A673 (cell line): Measurements from ENCODE around the gene GLI2. TPM values are rescaled to one million over a fixed set of nuclear protein-coding genes. Genes with fewer than 3 reads are reported as not detected.

ENCODE experiments used
- BruUV-seq: library from RNA; stranded (reverse); fragments of 400-500 nt; replicated peaks from 2 replicates; lab custom pipeline; 2021; lab: Mats Ljungman, UMichigan
- CTCF ChIA-PET: fragments of 300-600 bp; sonication (Branson Sonifier 250); formaldehyde crosslinking; loops from one replicate; lab custom pipeline; 2022; ENCODE audit warnings: antibody characterized with exemption; lab: Charles Lee
- POLR2A ChIA-PET: fragments of 300-600 bp; sonication (Branson Sonifier 250); formaldehyde crosslinking; loops from one replicate; lab custom pipeline; 2022; ENCODE audit warnings: antibody characterized with exemption; ENCODE audit not compliant: low non-redundant PET; lab: Charles Lee
- DNase-seq: peaks from one replicate; pipeline ENCODE4 v3.0.0-alpha.2; 2015; ENCODE audit warnings: low spot score
- H3K27ac ChIP-seq: fragments of 200-600 bp; sonication (generic); 2 replicates; pipeline ENCODE4 v1.5.1; 2016; ENCODE audit warnings: mixed run types, low read depth, mild to moderate bottlenecking, mixed read lengths, antibody characterized with exemption, low read length; ENCODE audit not compliant: poor library complexity, severe bottlenecking
- H3K27me3 ChIP-seq: fragments of 200-600 bp; sonication (generic); replicated peaks from 2 replicates; pipeline ENCODE4 v1.6.1; 2017; ENCODE audit warnings: mixed run types, low read depth, mild to moderate bottlenecking, mixed read lengths, antibody characterized with exemption, low read length; ENCODE audit not compliant: insufficient read depth, poor library complexity
- H3K36me3 ChIP-seq: fragments of 200-600 bp; sonication (generic); 2 replicates; pipeline ENCODE4 v1.6.1; 2016; ENCODE audit warnings: mixed run types, mild to moderate bottlenecking, mixed read lengths, antibody characterized with exemption, low read length; ENCODE audit not compliant: insufficient read depth, poor library complexity, severe bottlenecking
- H3K4me1 ChIP-seq: fragments of 200-600 bp; sonication (generic); 2 replicates; pipeline ENCODE4 v1.6.1; 2017; ENCODE audit warnings: mixed run types, mild to moderate bottlenecking, mixed read lengths, antibody characterized with exemption, low read length; ENCODE audit not compliant: insufficient read depth, poor library complexity, severe bottlenecking
- H3K4me3 ChIP-seq: fragments of 200-600 bp; sonication (generic); 2 replicates; pipeline ENCODE4 v1.5.1; 2016; ENCODE audit warnings: low read depth, mixed run types, mild to moderate bottlenecking, mixed read lengths, low read length; ENCODE audit not compliant: poor library complexity, severe bottlenecking
- H3K9me3 ChIP-seq: fragments of 200-600 bp; sonication (generic); 2 replicates; pipeline ENCODE4 v1.6.1; 2016; ENCODE audit warnings: mixed run types, low read depth, mild to moderate bottlenecking, mixed read lengths, antibody characterized with exemption, low read length; ENCODE audit not compliant: poor library complexity, severe bottlenecking
- EZH2 ChIP-seq: fragments of 200-600 bp; sonication (generic); IDR thresholded peaks from 2 replicates; pipeline ENCODE4 v1.6.1; 2017; ENCODE audit warnings: borderline replicate concordance, low read depth, mild to moderate bottlenecking, mixed read lengths, antibody characterized with exemption, low read length; ENCODE audit not compliant: poor library complexity, severe bottlenecking
- intact Hi-C: fragments of 100-400 bp; cut with micrococcal nuclease; formaldehyde crosslinking; loops from one replicate; pipeline ENCODE4 v1.10.0; 2022; ENCODE audit not compliant: unreplicated experiment
- total RNA-seq: library from RNA; stranded (reverse); gene quantifications from 2 replicates; pipeline ENCODE4 v1.2.3, GENCODE V29; 2021
- TF ChIP-seq, protein P1 (sequence below): fragments of 300-800, 200-600 bp; sonication (generic); conservative IDR thresholded peaks from 2 replicates; pipeline ENCODE4 v1.5.1; 2017; ENCODE audit warnings: low read depth, mild to moderate bottlenecking, antibody characterized with exemption, low read length, moderate library complexity, mixed read lengths

GLI2 gene
- total RNA-seq, 1 experiment from 2014 or later, result 8.1 TPM

DNA sequence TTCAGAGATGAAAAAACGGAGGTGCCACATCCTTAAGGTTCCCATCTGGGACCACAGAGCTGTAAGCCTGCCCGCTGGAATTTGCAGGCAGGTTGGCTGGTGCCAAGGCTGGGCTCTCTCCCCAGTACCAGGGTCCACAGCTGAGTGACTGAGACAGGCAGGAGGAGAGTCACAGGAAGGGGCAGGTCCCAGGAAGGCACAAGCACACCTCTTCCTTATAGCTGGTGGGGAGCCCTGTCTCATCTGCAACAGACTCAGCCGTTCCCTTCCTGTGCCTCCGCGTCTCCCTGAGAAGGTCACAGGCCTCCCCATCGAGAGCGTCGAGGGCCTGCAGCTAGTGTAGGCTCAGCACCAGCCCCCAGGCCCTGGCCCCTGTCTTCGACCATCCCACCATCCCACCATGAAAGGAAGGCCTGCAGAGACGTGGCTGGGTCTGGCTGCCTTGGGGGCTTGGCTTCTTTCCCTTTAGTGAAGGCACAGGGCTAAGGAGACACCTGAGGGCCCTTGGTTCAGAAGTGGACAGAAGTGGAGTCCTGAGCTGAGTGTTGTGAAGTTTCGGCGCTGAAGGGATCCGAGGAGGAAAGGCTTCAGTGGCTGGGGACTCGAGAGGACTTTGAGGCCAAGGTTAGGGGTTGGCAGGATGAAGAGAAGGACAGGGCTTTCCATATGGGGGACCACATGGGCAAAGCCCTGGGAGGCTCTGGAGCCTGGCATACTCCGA, 26.8 kb downstream of the GLI2 start:
- DNase-seq, result no peak
- Histone ChIP-seq H3K27me3 (no peaks in the 10 kb centered on the region), H3K27ac (no peak overlapping the region), H3K9me3 (no peaks in the 10 kb centered on the region), H3K4me1 (peaks cover 9% of the 10 kb centered on the region), H3K4me3 (no peak overlapping the region), H3K36me3 (no peaks in the 10 kb centered on the region)
- TF ChIP-seq, protein P1, sequence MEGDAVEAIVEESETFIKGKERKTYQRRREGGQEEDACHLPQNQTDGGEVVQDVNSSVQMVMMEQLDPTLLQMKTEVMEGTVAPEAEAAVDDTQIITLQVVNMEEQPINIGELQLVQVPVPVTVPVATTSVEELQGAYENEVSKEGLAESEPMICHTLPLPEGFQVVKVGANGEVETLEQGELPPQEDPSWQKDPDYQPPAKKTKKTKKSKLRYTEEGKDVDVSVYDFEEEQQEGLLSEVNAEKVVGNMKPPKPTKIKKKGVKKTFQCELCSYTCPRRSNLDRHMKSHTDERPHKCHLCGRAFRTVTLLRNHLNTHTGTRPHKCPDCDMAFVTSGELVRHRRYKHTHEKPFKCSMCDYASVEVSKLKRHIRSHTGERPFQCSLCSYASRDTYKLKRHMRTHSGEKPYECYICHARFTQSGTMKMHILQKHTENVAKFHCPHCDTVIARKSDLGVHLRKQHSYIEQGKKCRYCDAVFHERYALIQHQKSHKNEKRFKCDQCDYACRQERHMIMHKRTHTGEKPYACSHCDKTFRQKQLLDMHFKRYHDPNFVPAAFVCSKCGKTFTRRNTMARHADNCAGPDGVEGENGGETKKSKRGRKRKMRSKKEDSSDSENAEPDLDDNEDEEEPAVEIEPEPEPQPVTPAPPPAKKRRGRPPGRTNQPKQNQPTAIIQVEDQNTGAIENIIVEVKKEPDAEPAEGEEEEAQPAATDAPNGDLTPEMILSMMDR, result no peak
- no peak for TF ChIP-seq EZH2
- no TSS peak for BruUV-seq
- intact Hi-C loops, result no loop called here
- CTCF ChIA-PET, result no interaction called here
- POLR2A ChIA-PET, result no interaction called here

DNA sequence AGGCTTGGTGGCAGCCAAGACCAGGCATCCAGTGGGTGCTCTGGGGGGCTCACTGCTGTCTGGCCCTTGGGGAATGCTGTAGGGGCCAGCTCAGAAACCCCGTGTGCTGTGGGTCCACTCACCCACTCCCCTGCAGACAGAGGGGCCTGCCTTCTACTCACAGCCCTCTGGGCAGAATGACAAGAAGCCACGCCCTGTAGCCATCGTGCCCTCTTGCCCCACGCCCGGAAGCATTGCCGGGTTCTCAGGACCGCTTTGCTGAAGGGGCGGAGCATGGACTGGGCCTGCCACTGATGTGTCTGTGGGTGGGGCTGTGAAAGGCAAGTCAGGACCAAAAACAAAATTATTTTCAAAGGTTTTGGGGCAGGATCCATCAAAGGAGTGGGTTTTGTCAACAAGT, 27.8 kb downstream of the GLI2 start:
- DNase-seq, result no peak
- peaks cover 9% of the 10 kb centered on the region for H3K4me1 ChIP-seq
- BruUV-seq, result no TSS peak

DNA sequence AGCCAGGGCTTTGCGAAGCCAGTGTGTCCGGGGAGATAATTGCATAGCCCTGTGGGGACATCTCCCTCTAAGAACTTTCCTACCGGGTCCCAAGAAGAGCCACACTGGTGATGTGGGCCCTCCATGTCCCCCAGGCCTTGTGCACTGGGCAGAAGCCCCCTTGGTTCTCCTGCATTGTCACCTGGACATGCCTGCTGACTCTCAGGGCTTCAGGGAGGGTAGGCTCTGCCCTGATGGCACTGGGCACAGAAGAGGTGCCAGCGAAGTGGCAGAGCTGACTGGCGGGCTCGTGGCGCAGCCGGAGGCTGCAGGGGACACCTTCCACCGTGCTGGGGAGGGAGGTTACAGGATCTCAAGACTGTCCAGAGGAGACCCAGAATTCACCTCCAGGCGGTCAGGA, 28.3 kb downstream of the GLI2 start:
- H3K9me3 ChIP-seq, result no peaks in the 10 kb centered on the region
- peaks cover 9% of the 10 kb centered on the region for H3K4me1 ChIP-seq
- H3K4me3 ChIP-seq, result no peak overlapping the region
- intact Hi-C loops, result no loop called here
- no peaks in the 10 kb centered on the region for H3K36me3 ChIP-seq
- no peak for TF ChIP-seq EZH2
- TF ChIP-seq, protein P1, result no peak
- CTCF ChIA-PET, result no interaction called here
- no TSS peak for BruUV-seq
- no peaks in the 10 kb centered on the region for H3K27me3 ChIP-seq
- POLR2A ChIA-PET, result no interaction called here
- H3K27ac ChIP-seq, result no peak overlapping the region
- no peak for DNase-seq

More for the DNA sequence above, 27.8 kb downstream of the GLI2 start:
- no peaks in the 10 kb centered on the region for H3K36me3 ChIP-seq
- H3K4me3 ChIP-seq, result no peak overlapping the region
- H3K27me3 ChIP-seq, result no peaks in the 10 kb centered on the region
- ChIA-PET CTCF (no interaction called here), POLR2A (no interaction called here)
- intact Hi-C loops, result no loop called here
- H3K27ac ChIP-seq, result no peak overlapping the region
- TF ChIP-seq, protein P1, result no peak
- TF ChIP-seq EZH2, result no peak
- H3K9me3 ChIP-seq, result no peaks in the 10 kb centered on the region
